NK-92 (cell line): ENCODE results near the gene NEK8.
"Not testable (repeated sequence)": the region's sequence is repeated elsewhere in the genome, so short reads cannot be mapped to it uniquely, and the experiment has no call there.

Experiments used
- DNase-seq: peaks from one replicate; lab custom pipeline; 2025; ENCODE audit not compliant: unreplicated experiment; lab: John Stamatoyannopoulos, UW

NEK8 gene

GRCh38 chr17:28760601-28761562, 32.3 kb downstream of the NEK8 start:
- no peak for DNase-seq

GRCh38 chr17:28763137-28763799, 34.7 kb downstream of the NEK8 start:
- no peak for DNase-seq

GRCh38 chr17:28763804-28764266, 35.2 kb downstream of the NEK8 start:
- DNase-seq = no peak

DNA sequence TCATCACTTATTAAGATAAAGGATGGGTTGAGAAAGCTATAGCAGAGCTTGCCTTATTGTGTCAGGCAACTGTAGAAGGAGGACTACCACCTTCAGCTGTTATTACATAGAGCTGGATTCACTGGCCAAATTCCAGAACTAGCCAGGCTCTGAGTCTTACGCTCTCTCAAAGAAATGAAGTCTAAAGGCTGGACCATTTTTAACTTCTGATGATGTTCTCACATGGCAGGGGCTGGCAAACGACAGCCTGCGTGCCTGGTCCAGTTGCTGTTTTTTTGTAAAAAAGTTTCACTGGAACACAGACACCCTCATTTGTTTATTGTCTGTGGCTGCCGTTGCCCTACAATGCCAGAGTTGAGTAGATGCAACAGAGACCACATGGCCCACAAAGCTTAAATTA, 36.5 kb downstream of the NEK8 start:
- no peak for DNase-seq

- no peak for DNase-seq
Measured at GRCh38 chr17:28773736-28774135, 45.1 kb downstream of the NEK8 start.

DNA sequence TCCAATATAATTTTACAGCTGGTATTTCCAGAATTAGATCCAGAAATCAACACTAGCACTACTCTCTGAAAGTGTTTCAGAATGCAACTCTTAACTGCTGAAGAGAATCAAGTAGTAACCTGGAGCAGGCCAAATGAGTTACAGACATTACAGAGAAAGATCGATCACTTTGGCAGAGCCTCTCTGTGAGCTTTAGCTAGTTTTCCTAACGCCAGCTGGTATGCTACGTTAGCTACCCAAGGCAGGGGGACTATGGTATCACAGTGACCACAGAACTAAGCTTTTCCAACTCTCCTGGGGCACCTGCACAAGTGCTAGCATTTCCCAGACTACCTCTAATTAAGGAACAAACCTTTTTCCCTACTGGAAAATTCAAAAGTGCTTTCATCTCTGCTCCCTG, 45.6 kb downstream of the NEK8 start:
- DNase-seq = no peak

DNA sequence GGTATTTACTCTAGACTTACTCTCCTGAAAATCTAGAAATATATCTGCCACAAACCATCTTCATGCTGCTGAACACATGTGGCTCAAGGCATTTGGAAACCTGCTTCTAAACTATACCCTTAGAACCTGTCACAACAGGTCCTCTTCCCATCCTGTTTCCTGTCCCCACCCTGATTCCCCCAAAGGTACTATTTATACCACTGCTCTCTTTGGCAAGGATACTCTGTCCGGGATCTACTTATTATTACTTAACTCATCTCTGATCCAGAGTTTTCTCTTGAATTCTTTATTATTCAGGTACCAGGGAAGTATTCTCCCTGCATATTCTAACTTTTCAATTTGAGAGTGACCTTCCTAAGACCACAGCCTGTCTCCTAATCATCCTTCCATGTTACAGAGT, 48.6 kb downstream of the NEK8 start:
- no peak for DNase-seq

DNA sequence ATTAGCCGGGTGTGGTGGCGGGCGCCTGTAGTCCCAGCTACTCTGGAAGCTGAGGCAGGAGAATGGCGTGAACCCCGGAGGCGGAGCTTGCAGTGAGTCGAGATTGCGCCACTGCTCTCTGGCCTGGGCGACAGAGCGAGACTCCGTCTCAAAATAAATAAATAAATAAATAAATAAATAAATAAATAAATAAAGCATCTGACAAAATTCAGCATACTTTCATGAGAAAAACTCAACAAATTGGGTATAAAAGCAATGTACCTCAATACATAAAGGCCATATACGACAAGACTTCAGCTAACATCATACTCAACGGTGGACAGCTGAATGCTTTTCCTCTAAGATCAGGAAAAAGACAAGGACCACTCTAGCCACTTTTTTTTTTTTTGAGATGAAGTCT, 51.0 kb downstream of the NEK8 start:
- DNase-seq = not testable (repeated sequence)

GRCh38 chr17:28783161-28783560, 54.6 kb downstream of the NEK8 start:
- DNase-seq = no peak

- DNase-seq = no peak
Measured at GRCh38 chr17:28788100-28788499, 59.5 kb downstream of the NEK8 start.
